ENCODE results near the gene FHIP1B. TPM values are rescaled to one million over a fixed set of nuclear protein-coding genes. Genes with fewer than 3 reads are reported as not detected.

The FHIP1B gene
- total and polyA plus RNA-seq, 11 donors: 13.1 to 30.3 (median 16.3) TPM

- H3K27ac ChIP-seq: no peak overlapping the region
- TF ChIP-seq CTCF (IDR thresholded peaks at IDR 0.05) (no peak), POLR2A (IDR thresholded peaks at IDR 0.05) (no peak)
- no peaks in the 10 kb centered on the region for H3K27me3 ChIP-seq
- DNase-seq (no peak), ATAC-seq (no peak)
- H3K9me3 ChIP-seq: no peaks in the 10 kb centered on the region
- 89 to 91% (median 90%) methylated on average over 5 of the region's 5 CpGs for WGBS, 4 donors
- no peaks in the 10 kb centered on the region for H3K36me3 ChIP-seq
- H3K4me1 ChIP-seq: peaks cover 0 to 27% (median 13%) of the 10 kb centered on the region in 12 donors
- intact Hi-C loops (cut with DNase I): loop anchor here in 3 of 10 donors (2.0 to 10.0 kb wide), 3 partner anchors 65 to 237 kb away; partner anchors contain the start of gene TRIM3 (in 1 of the 3)
- no peak overlapping the region for H3K4me3 ChIP-seq
Observed at GRCh38 chr11:6237761-6238302, 3.4 kb upstream of the FHIP1B start.

- no peak overlapping the region for H3K27ac ChIP-seq
- H3K9me3 ChIP-seq: no peaks in the 10 kb centered on the region
- TF ChIP-seq CTCF (IDR thresholded peaks at IDR 0.05): no peak
- no peak for TF ChIP-seq POLR2A (IDR thresholded peaks at IDR 0.05)
- whole genome bisulfite sequencing, 4 donors: 72 to 78% (median 77%) methylated on average over 4 of the region's 4 CpGs
- H3K27me3 ChIP-seq: no peaks in the 10 kb centered on the region
- intact Hi-C loops (cut with DNase I): loop anchor here in 3 of 10 donors (5.0 to 10.0 kb wide), 2 partner anchors 80 to 238 kb away; partner anchors contain the start of gene TRIM3 (in 1 of the 3)
- no peaks in the 10 kb centered on the region for H3K36me3 ChIP-seq
- no peak for ATAC-seq
- DNase-seq: no peak
- no peak overlapping the region for H3K4me3 ChIP-seq
- H3K4me1 ChIP-seq: peaks cover 0 to 28% (median 14%) of the 10 kb centered on the region in 12 donors
Observed at GRCh38 chr11:6237266-6237665, 2.8 kb upstream of the FHIP1B start.

DNA sequence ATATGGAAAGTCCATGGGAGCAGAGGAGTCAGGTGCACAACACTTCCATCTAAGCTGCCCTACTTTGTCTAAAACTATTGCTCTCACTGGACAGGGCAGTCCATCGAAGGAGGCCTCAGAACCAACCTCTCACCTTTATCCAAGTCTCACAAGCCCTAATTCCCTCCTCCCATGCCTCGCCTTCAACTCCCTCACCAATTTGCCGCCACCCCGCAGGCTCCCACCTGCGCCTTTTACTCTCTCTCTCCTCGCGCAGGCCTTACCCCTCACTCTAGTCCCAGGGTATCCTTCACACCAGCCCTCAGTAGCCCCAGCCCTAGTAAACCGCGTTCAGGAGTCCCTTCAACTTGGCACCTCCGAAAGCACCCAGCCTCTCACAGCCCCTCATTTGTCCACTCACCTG is 451 bp downstream of the FHIP1B start:
- intact Hi-C loops (cut with DNase I): loop anchor here in 3 of 10 donors (2.0 to 10.0 kb wide), 3 partner anchors 85 to 241 kb away; partner anchors contain the start of genes CAVIN3 (in 1 of the 3) and TRIM3 (in 1 of the 3)
- Histone ChIP-seq H3K36me3 (no peaks in the 10 kb centered on the region), H3K4me1 (peaks cover 0 to 40% (median 14%) of the 10 kb centered on the region in 12 donors), H3K4me3 (peak overlapping the region; percentile 28 to 95 (median 83)), H3K27me3 (no peaks in the 10 kb centered on the region), H3K9me3 (no peaks in the 10 kb centered on the region), H3K27ac (peak overlapping the region in 11 of 12 donors; percentile 55 to 91 (median 81))
- ATAC-seq (peak in 1 of 4 donors; percentile 0), DNase-seq (no peak)
- TF ChIP-seq POLR2A (IDR thresholded peaks at IDR 0.05) (no peak), CTCF (IDR thresholded peaks at IDR 0.05) (no peak)
- WGBS, 4 donors: 0 to 3% (median 2%) methylated on average over 10 of the region's 10 CpGs

DNA sequence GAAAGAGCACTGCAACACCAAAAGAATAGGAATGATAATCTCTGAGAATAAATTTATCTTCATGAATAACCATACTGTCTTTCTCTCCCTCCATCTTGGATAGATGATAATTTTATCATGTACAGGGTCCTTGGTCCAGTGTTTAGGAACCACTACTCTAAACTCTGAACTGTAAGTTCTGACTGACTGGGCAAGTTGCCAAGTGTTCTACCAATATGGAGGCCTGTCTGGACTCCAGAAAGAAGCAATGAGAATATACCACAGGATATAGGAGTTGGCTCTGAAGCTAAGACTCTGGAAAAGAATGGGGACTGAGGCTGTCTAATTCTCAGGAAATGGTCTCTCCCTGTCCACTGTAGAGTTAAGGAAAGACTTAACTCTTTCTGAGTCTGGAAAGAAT is 1.5 kb downstream of the FHIP1B start:
- Histone ChIP-seq H3K4me3 (peak overlapping the region in 1 of 12 donors; percentile 4), H3K4me1 (peaks cover 0 to 40% (median 14%) of the 10 kb centered on the region in 12 donors), H3K9me3 (no peaks in the 10 kb centered on the region), H3K36me3 (no peaks in the 10 kb centered on the region), H3K27me3 (no peaks in the 10 kb centered on the region), H3K27ac (no peak overlapping the region)
- TF ChIP-seq POLR2A (IDR thresholded peaks at IDR 0.05): no peak
- TF ChIP-seq CTCF (IDR thresholded peaks at IDR 0.05): no peak
- intact Hi-C loops (cut with DNase I): loop anchor here in 1 of 10 donors (10.0 kb wide), 1 partner anchor 242 kb away; the partner anchor contains the start of gene TRIM3
- DNase-seq (no peak), ATAC-seq (no peak)

All from heart left ventricle (tissue), 16 donors.